Esophagus muscularis mucosa (tissue), 4 donors: ENCODE measurements around the gene SPACA9. TPM values are rescaled to one million over a fixed set of nuclear protein-coding genes. Genes with fewer than 3 reads are reported as not detected.

Experiments used
- DNase-seq: peaks from one replicate; pipeline ENCODE4 v3.0.0-alpha.2; 2017; ENCODE audit errors: extremely low spot score
- H3K27ac ChIP-seq, 4 donors: fragments of 200-600 bp; sonication (generic); replicated peaks in 1 of 4; 1 replicate in 3 of 4; 2 replicates in 1 of 4; pipeline ENCODE4 v1.5.1; 2016 to 2019; ENCODE audit warnings: mild to moderate bottlenecking in 1 of 4
- H3K27me3 ChIP-seq, 4 donors: fragments of 200-600 bp; sonication (generic); one replicate each; pipeline versions ENCODE4 v1.5.1 to v1.6.0; 2016 to 2019
- H3K36me3 ChIP-seq, 4 donors: fragments of 200-600 bp; sonication (generic); one replicate each; pipeline ENCODE4 v1.5.1; 2016 to 2019
- H3K4me1 ChIP-seq, 4 donors: fragments of 200-600 bp; sonication (generic); one replicate each; pipeline ENCODE4 v1.5.1; 2016 to 2019
- H3K4me3 ChIP-seq, 4 donors: fragments of 200-600 bp; sonication (generic); 1 replicate in 2 of 4; 2 replicates in 2 of 4; pipeline ENCODE4 v1.5.1; 2016 to 2019; ENCODE audit warnings: mild to moderate bottlenecking in 4 of 4, moderate library complexity in 1 of 4
- H3K9me3 ChIP-seq, 4 donors: fragments of 200-600 bp; sonication (generic); 1 replicate in 3 of 4; 2 replicates in 1 of 4; pipeline ENCODE4 v1.5.1; 2016 to 2019
- EP300 ChIP-seq: sonication (generic); formaldehyde crosslinking; IDR thresholded peaks from one replicate; pipeline ENCODE4 v1.6.1; 2017; ENCODE audit warnings: antibody characterized with exemption
- POLR2A ChIP-seq: fragments of 450-650 bp; IDR thresholded peaks from one replicate; pipeline ENCODE4 v1.6.1; 2017; ENCODE audit warnings: antibody characterized with exemption, moderate library complexity, mild to moderate bottlenecking, low read depth
- POLR2AphosphoS5 ChIP-seq, 2 donors: sonication (generic); formaldehyde crosslinking; IDR thresholded peaks; one replicate each; pipeline ENCODE4 v1.6.1; 2017; ENCODE audit warnings: antibody characterized with exemption in 2 of 2
- WGBS: methylation state at CpG from one replicate; pipeline ENCODE4 v1.1.5; 2018; 5-methylcytosine and 5-hydroxymethylcytosine counted together
- intact Hi-C: fragments of 100-400 bp; cut with DNase I; formaldehyde crosslinking; loops from one replicate; pipeline ENCODE4 v1.15.1; 2023
- total RNA-seq, 4 donors: library from RNA; depleted of rRNA; stranded (reverse); fragments of >200 nt; gene quantifications; one replicate each; pipeline versions ENCODE4 v1.1.0 to v1.2.1, GENCODE V29; 2016
- TF ChIP-seq, protein P1 (sequence below), 3 experiments: fragments of 200-600 bp in 2 of 3; fragments of 450-650 bp in 1 of 3; sonication (generic) in 2 of 3; IDR thresholded peaks; one replicate each; pipeline ENCODE4 v1.5.1; 2017 to 2019; ENCODE audit warnings: antibody characterized with exemption in 3 of 3, mild to moderate bottlenecking in 2 of 3, moderate library complexity in 1 of 3

The SPACA9 gene
- total RNA-seq, 4 donors from 2014 or later = 3.3 to 10.1 (median 5.5) TPM

GRCh38 chr9:132846109-132846917 lies 32.4 kb upstream of the SPACA9 start:
- H3K27ac ChIP-seq = no peak overlapping the region
- DNase-seq = no peak
- no peak overlapping the region for H3K4me3 ChIP-seq
- TF ChIP-seq, protein P1, sequence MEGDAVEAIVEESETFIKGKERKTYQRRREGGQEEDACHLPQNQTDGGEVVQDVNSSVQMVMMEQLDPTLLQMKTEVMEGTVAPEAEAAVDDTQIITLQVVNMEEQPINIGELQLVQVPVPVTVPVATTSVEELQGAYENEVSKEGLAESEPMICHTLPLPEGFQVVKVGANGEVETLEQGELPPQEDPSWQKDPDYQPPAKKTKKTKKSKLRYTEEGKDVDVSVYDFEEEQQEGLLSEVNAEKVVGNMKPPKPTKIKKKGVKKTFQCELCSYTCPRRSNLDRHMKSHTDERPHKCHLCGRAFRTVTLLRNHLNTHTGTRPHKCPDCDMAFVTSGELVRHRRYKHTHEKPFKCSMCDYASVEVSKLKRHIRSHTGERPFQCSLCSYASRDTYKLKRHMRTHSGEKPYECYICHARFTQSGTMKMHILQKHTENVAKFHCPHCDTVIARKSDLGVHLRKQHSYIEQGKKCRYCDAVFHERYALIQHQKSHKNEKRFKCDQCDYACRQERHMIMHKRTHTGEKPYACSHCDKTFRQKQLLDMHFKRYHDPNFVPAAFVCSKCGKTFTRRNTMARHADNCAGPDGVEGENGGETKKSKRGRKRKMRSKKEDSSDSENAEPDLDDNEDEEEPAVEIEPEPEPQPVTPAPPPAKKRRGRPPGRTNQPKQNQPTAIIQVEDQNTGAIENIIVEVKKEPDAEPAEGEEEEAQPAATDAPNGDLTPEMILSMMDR (IDR thresholded peaks at IDR 0.05) = no peak
- TF ChIP-seq POLR2AphosphoS5 (IDR thresholded peaks at IDR 0.05) (no peak), POLR2A (no peak), EP300 (no peak)
- no peaks in the 10 kb centered on the region for H3K9me3 ChIP-seq
- 88% methylated on average over 12 of the region's 12 CpGs for WGBS
- intact Hi-C loops = no loop called here
- no peaks in the 10 kb centered on the region for H3K27me3 ChIP-seq
- peaks cover 0 to 12% (median 10%) of the 10 kb centered on the region in 4 donors for H3K4me1 ChIP-seq
- H3K36me3 ChIP-seq = no peaks in the 10 kb centered on the region

GRCh38 chr9:132846918-132847515 lies 31.7 kb upstream of the SPACA9 start:
- WGBS = 94% methylated on average over 11 of the region's 15 CpGs
- TF ChIP-seq POLR2A (no peak), EP300 (no peak), POLR2AphosphoS5 (IDR thresholded peaks at IDR 0.05) (no peak)
- TF ChIP-seq, protein P1 (IDR thresholded peaks at IDR 0.05) = no peak
- H3K36me3 ChIP-seq = no peaks in the 10 kb centered on the region
- intact Hi-C loops = no loop called here
- H3K4me3 ChIP-seq = no peak overlapping the region
- peaks cover 0 to 12% (median 10%) of the 10 kb centered on the region in 4 donors for H3K4me1 ChIP-seq
- no peak overlapping the region for H3K27ac ChIP-seq
- no peaks in the 10 kb centered on the region for H3K9me3 ChIP-seq
- no peaks in the 10 kb centered on the region for H3K27me3 ChIP-seq
- no peak for DNase-seq

GRCh38 chr9:132849185-132849706 lies 29.5 kb upstream of the SPACA9 start:
- 53% methylated on average over 8 of the region's 12 CpGs for WGBS
- no peak overlapping the region for H3K27ac ChIP-seq

GRCh38 chr9:132853482-132853881 lies 25.2 kb upstream of the SPACA9 start:
- Histone ChIP-seq H3K4me1 (peaks cover 3 to 29% (median 25%) of the 10 kb centered on the region in 4 donors), H3K9me3 (no peaks in the 10 kb centered on the region)
- WGBS = 90% methylated on average over 4 of the region's 4 CpGs

More at GRCh38 chr9:132849185-132849706, 29.5 kb upstream of the SPACA9 start:
- intact Hi-C loops = no loop called here
- Histone ChIP-seq H3K27me3 (no peaks in the 10 kb centered on the region), H3K4me1 (peaks cover 0 to 12% (median 10%) of the 10 kb centered on the region in 4 donors), H3K9me3 (no peaks in the 10 kb centered on the region), H3K4me3 (peak overlapping the region in 1 of 4 donors; percentile 18), H3K36me3 (no peaks in the 10 kb centered on the region)
- peak in 1 of 2 donors; percentile 12 for TF ChIP-seq POLR2AphosphoS5 (IDR thresholded peaks at IDR 0.05)
- no peak for TF ChIP-seq EP300
- no peak for DNase-seq

More at GRCh38 chr9:132853482-132853881, 25.2 kb upstream of the SPACA9 start:
- Histone ChIP-seq H3K36me3 (no peaks in the 10 kb centered on the region), H3K27me3 (no peaks in the 10 kb centered on the region), H3K27ac (no peak overlapping the region), H3K4me3 (no peak overlapping the region)
- no peak for DNase-seq
- intact Hi-C loops = no loop called here
- TF ChIP-seq POLR2AphosphoS5 (IDR thresholded peaks at IDR 0.05) (no peak), POLR2A (no peak), EP300 (no peak)
- TF ChIP-seq, protein P1 (IDR thresholded peaks at IDR 0.05) = no peak
